ENCODE measurements around the gene SCN11A.

Gene SCN11A

GRCh38 chr3:39088456-39088855 is 36.7 kb upstream of the SCN11A start:
- H3K4me2 ChIP-seq (ENCODE audit: insufficient read depth, low read length): no peak overlapping the region
- TF ChIP-seq CTCF (IDR thresholded peaks at IDR 0.05; ENCODE audit: borderline replicate concordance, extremely low read depth, low read length, poor library complexity, severe bottlenecking) (no peak), EZH2 (IDR thresholded peaks at IDR 0.05; ENCODE audit: borderline replicate concordance, low read depth, low read length, severe bottlenecking) (no peak)
- H3K27me3 ChIP-seq (ENCODE audit: insufficient read depth, low read length, poor library complexity): no peaks in the 10 kb centered on the region
- no peaks in the 10 kb centered on the region for H3K9me3 ChIP-seq (ENCODE audit: insufficient read depth, low read length, severe bottlenecking)
- no peak overlapping the region for H2AFZ ChIP-seq (ENCODE audit: low read depth, low read length)
- H3K27ac ChIP-seq (ENCODE audit: low read length): no peak overlapping the region
- DNase-seq (no peak), ATAC-seq (ENCODE audit: insufficient read depth, low read depth) (no peak)
- H3K9ac ChIP-seq (ENCODE audit: low read depth, low read length): no peak overlapping the region
- no peaks in the 10 kb centered on the region for H4K20me1 ChIP-seq (ENCODE audit: insufficient read depth, low read length)
- no peak overlapping the region for H3K4me3 ChIP-seq (ENCODE audit: low read depth in 1 of 2, low read length in 2 of 2)
- H3K79me2 ChIP-seq (ENCODE audit: insufficient read depth, low read length): no peaks in the 10 kb centered on the region
- no peaks in the 10 kb centered on the region for H3K4me1 ChIP-seq (ENCODE audit: insufficient read depth, low read length)
- peaks cover 71% of the 10 kb centered on the region for H3K36me3 ChIP-seq (ENCODE audit: insufficient read depth, low read length)

- Histone ChIP-seq H3K4me1 (ENCODE audit: insufficient read depth, low read length) (no peaks in the 10 kb centered on the region), H3K36me3 (ENCODE audit: insufficient read depth, low read length) (peaks cover 62% of the 10 kb centered on the region), H3K9me3 (ENCODE audit: insufficient read depth, low read length, severe bottlenecking) (no peaks in the 10 kb centered on the region), H3K79me2 (ENCODE audit: insufficient read depth, low read length) (no peaks in the 10 kb centered on the region), H2AFZ (ENCODE audit: low read depth, low read length) (no peak overlapping the region), H4K20me1 (ENCODE audit: insufficient read depth, low read length) (no peaks in the 10 kb centered on the region), H3K27ac (ENCODE audit: low read length) (no peak overlapping the region), H3K4me3 (ENCODE audit: low read depth in 1 of 2, low read length in 2 of 2) (no peak overlapping the region), H3K27me3 (ENCODE audit: insufficient read depth, low read length, poor library complexity) (no peaks in the 10 kb centered on the region), H3K9ac (ENCODE audit: low read depth, low read length) (no peak overlapping the region), H3K4me2 (ENCODE audit: insufficient read depth, low read length) (no peak overlapping the region)
- DNase-seq: no peak
- ATAC-seq (ENCODE audit: insufficient read depth, low read depth): no peak
- no peak for TF ChIP-seq EZH2 (IDR thresholded peaks at IDR 0.05; ENCODE audit: borderline replicate concordance, low read depth, low read length, severe bottlenecking)
- TF ChIP-seq CTCF (IDR thresholded peaks at IDR 0.05; ENCODE audit: borderline replicate concordance, extremely low read depth, low read length, poor library complexity, severe bottlenecking): no peak
Observed at GRCh38 chr3:39086144-39086543, 34.4 kb upstream of the SCN11A start.

DNA sequence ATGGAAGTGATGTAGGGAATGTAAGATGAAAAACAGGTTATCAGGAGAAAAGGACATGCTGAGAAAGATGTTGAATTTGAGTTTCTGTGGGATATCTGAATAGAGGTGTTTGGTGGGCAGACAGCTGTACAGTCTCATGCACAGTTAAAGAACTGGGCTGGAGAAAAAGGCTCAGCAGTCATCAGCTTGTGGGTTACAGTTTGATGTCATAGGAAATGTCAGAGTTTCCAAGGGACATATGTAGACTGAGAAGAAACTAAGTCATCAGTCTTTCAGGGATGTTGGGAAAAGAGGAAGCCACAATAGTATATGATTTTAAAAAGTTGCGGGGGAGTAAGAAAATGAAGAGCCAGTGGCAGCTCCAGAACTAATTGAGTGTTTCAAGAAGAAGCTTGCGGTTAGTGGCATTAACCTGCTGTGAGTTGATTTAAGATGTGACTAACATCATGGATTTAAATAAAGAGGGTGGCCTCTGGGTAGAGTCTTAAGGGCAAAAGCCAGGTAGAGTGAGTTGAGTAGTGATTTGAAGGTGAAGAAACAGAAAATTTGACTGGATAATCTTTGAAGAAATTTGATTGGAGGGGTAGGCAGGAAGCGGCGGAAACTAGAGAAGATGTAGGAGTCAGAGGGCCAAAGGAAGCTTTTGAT is 31.0 kb upstream of the SCN11A start:
- Histone ChIP-seq H3K4me2 (ENCODE audit: insufficient read depth, low read length) (no peak overlapping the region), H3K27ac (ENCODE audit: low read length) (no peak overlapping the region), H3K9ac (ENCODE audit: low read depth, low read length) (no peak overlapping the region), H3K27me3 (ENCODE audit: insufficient read depth, low read length, poor library complexity) (no peaks in the 10 kb centered on the region), H4K20me1 (ENCODE audit: insufficient read depth, low read length) (no peaks in the 10 kb centered on the region), H3K4me1 (ENCODE audit: insufficient read depth, low read length) (no peaks in the 10 kb centered on the region), H3K9me3 (ENCODE audit: insufficient read depth, low read length, severe bottlenecking) (no peaks in the 10 kb centered on the region), H3K4me3 (ENCODE audit: low read depth in 1 of 2, low read length in 2 of 2) (no peak overlapping the region), H3K36me3 (ENCODE audit: insufficient read depth, low read length) (peaks cover 55% of the 10 kb centered on the region), H3K79me2 (ENCODE audit: insufficient read depth, low read length) (no peaks in the 10 kb centered on the region), H2AFZ (ENCODE audit: low read depth, low read length) (no peak overlapping the region)
- ATAC-seq (ENCODE audit: insufficient read depth, low read depth) (no peak), DNase-seq (no peak)
- TF ChIP-seq CTCF (IDR thresholded peaks at IDR 0.05; ENCODE audit: borderline replicate concordance, extremely low read depth, low read length, poor library complexity, severe bottlenecking): no peak
- TF ChIP-seq EZH2 (IDR thresholded peaks at IDR 0.05; ENCODE audit: borderline replicate concordance, low read depth, low read length, severe bottlenecking): no peak
